ENCODE results near the gene SNX13. TPM values are rescaled to one million over a fixed set of nuclear protein-coding genes. Genes with fewer than 3 reads are reported as not detected.
A peak's percentile ranks its signal among the peaks of the same experiment; 100 is the strongest.

The SNX13 gene
- total RNA-seq, 1 experiment from 2014 or later = 29.0 TPM

DNA sequence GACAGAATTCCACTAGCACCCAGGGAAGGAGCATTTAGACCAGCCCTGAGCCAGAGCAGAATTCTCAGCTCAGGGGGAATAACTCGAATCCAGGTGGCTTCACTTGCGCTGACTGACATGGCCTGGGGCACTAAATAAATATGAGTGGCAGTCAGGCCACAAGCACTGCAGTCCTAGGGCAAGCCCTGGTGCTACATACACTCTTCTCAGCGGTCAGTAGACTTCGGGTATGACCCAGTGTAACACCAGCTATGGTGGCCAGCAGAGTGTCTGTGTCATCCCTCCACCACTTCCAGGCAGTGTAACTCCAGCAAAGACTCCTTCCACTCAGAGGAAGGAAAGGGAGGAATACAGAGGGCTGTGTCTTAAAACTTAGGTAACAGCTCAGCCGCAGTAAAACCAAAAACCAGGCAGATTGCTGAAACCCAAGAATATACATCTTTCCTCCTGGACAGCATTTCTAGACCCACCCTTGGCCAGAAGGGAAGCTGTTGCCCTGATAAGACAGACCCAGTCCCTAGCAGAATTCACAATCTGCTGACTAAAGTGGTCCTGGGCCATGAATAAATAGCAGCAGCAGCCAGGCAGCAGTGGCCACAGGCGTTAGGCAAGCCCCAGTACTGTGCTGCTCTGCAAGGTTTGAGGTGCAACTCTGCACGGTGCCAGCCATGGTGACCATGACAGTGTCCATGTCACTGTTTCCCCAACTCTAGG is 77.0 kb downstream of the SNX13 start:
- peak overlapping the region; percentile 77 to 87 (median 78); a peak in 5 of 7 replicates for H3K27ac Mint-ChIP-seq
- TF ChIP-seq, protein P1, sequence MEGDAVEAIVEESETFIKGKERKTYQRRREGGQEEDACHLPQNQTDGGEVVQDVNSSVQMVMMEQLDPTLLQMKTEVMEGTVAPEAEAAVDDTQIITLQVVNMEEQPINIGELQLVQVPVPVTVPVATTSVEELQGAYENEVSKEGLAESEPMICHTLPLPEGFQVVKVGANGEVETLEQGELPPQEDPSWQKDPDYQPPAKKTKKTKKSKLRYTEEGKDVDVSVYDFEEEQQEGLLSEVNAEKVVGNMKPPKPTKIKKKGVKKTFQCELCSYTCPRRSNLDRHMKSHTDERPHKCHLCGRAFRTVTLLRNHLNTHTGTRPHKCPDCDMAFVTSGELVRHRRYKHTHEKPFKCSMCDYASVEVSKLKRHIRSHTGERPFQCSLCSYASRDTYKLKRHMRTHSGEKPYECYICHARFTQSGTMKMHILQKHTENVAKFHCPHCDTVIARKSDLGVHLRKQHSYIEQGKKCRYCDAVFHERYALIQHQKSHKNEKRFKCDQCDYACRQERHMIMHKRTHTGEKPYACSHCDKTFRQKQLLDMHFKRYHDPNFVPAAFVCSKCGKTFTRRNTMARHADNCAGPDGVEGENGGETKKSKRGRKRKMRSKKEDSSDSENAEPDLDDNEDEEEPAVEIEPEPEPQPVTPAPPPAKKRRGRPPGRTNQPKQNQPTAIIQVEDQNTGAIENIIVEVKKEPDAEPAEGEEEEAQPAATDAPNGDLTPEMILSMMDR (conservative IDR thresholded peaks at IDR 0.05) = no peak
- no peaks in the 10 kb centered on the region for H3K27me3 Mint-ChIP-seq (ENCODE audit: low read depth)

More for the DNA sequence above, 77.0 kb downstream of the SNX13 start:
- no peak overlapping the region for H2BK15ac ChIP-seq (ENCODE audit: low read depth, low read length)
- no peak overlapping the region for H3K4me2 ChIP-seq (ENCODE audit: insufficient read depth, insufficient read length, low read length)
- no peak overlapping the region for H3K4ac ChIP-seq (ENCODE audit: low read depth, low read length)
- no peaks in the 10 kb centered on the region for H3K23me2 ChIP-seq (ENCODE audit: insufficient read length, low read depth, low read length, poor library complexity, severe bottlenecking)
- no peaks in the 10 kb centered on the region for H3K27me3 ChIP-seq (ENCODE audit: insufficient read depth, low read length)
- H4K20me1 ChIP-seq (ENCODE audit: control insufficient read depth, insufficient read depth, insufficient read length) = no peaks in the 10 kb centered on the region
- H2AK5ac ChIP-seq (ENCODE audit: insufficient read length, low read length) = no peak overlapping the region
- no peak overlapping the region for H3T11ph ChIP-seq (ENCODE audit: low read length)
- H3K23ac ChIP-seq (ENCODE audit: insufficient read length, low read depth, low read length) = no peak overlapping the region
- no peak overlapping the region for H3K56ac ChIP-seq (ENCODE audit: insufficient read length, low read depth, low read length)
- H3K9me3 Mint-ChIP-seq = no peaks in the 10 kb centered on the region; a peak in 2 of 5 replicates
- H3K9me3 ChIP-seq (ENCODE audit: control insufficient read depth, low read depth, low read length) = no peaks in the 10 kb centered on the region
- no peaks in the 10 kb centered on the region for H3K79me1 ChIP-seq (ENCODE audit: insufficient read depth, low read depth, low read length, poor library complexity, severe bottlenecking)
- H3K18ac ChIP-seq (ENCODE audit: insufficient read length, low read depth, low read length) = no peak overlapping the region
- no peak overlapping the region for H4K5ac ChIP-seq (ENCODE audit: insufficient read length, low read depth, low read length)
- no peak overlapping the region for H3K4me3 Mint-ChIP-seq
- no peak for DNase-seq
- H4K8ac ChIP-seq (replicated peaks; ENCODE audit: insufficient read length, low read depth, low read length) = no peak overlapping the region
- no peak overlapping the region for H4K91ac ChIP-seq (ENCODE audit: insufficient read length, low read depth, low read length)
- no peaks in the 10 kb centered on the region for H3K4me1 ChIP-seq (ENCODE audit: insufficient read depth, low read length)
- no peak overlapping the region for H2AFZ ChIP-seq (ENCODE audit: low read length)
- H2BK5ac ChIP-seq (ENCODE audit: insufficient read length, low read length) = no peak overlapping the region
- no peak overlapping the region for H3K27ac ChIP-seq (ENCODE audit: insufficient read length, low read depth, low read length)
- no peak overlapping the region for H2BK12ac ChIP-seq (ENCODE audit: insufficient read length, low read depth, low read length)
- H3K79me2 ChIP-seq (ENCODE audit: insufficient read depth, low read length) = no peaks in the 10 kb centered on the region
- H2BK120ac ChIP-seq (ENCODE audit: low read depth, low read length, poor library complexity, severe bottlenecking) = no peak overlapping the region
- H3K36me3 Mint-ChIP-seq (ENCODE audit: insufficient read depth in 1 of 3, low read depth in 3 of 3) = peaks cover 25 to 35% (median 30%) of the 10 kb centered on the region in 3 experiments
- no peak overlapping the region for H3K9ac ChIP-seq (ENCODE audit: extremely low read depth, insufficient read length, low read length)
- no CpG with 5 or more reads among the region's 7 CpGs for WGBS (ENCODE audit: extremely low coverage, insufficient read length, low lambda C conversion rate)
- H3K4me1 Mint-ChIP-seq = peaks cover 16 to 17% of the 10 kb centered on the region in 2 experiments
- no peak overlapping the region for H3K14ac ChIP-seq (ENCODE audit: insufficient read depth, low read length)
- no peak overlapping the region for H2BK20ac ChIP-seq (ENCODE audit: low read depth, low read length, poor library complexity, severe bottlenecking)
